Type B pancreatic cell (in vitro differentiated cells): Measurements from ENCODE around the gene PEX16. TPM values are rescaled to one million over a fixed set of nuclear protein-coding genes. Genes with fewer than 3 reads are reported as not detected.

Experiments used
- DNase-seq: peaks from one replicate; pipeline ENCODE4 v3.0.0; 2021; ENCODE audit warnings: mixed read lengths; ENCODE audit not compliant: unreplicated experiment; ENCODE audit errors: extremely low spot score
- H3K27ac Mint-ChIP-seq: 2 replicates; pipeline ENCODE4 v1.8.0; 2021; ENCODE audit warnings: mild to moderate bottlenecking, mixed read lengths
- H3K27me3 Mint-ChIP-seq: 2 replicates; pipeline ENCODE4 v1.8.0; 2021; ENCODE audit warnings: mixed read lengths
- H3K36me3 Mint-ChIP-seq: 2 replicates; pipeline ENCODE4 v1.8.0; 2021; ENCODE audit warnings: mixed read lengths
- H3K4me1 Mint-ChIP-seq: one replicate; pipeline ENCODE4 v1.8.0; 2021; ENCODE audit warnings: mixed read lengths; ENCODE audit not compliant: unreplicated experiment
- H3K4me3 Mint-ChIP-seq: 2 replicates; pipeline ENCODE4 v1.8.0; 2021; ENCODE audit warnings: mild to moderate bottlenecking, mixed read lengths
- H3K9me3 Mint-ChIP-seq: 2 replicates; pipeline ENCODE4 v1.8.0; 2021; ENCODE audit warnings: mixed read lengths
- CTCF ChIP-seq: fragments of 200-600 bp; sonication (generic); conservative IDR thresholded peaks from 2 replicates; pipeline ENCODE4 v1.5.0; 2021; ENCODE audit warnings: antibody characterized with exemption, mild to moderate bottlenecking
- total RNA-seq: library from RNA; stranded (reverse); gene quantifications from 2 replicates; pipeline ENCODE4 v1.2.1, GENCODE V29; 2021; ENCODE audit warnings: low replicate concordance

PEX16 gene
- total RNA-seq, 1 donor from 2014 or later, result 21.7 TPM

GRCh38 chr11:45885274-45885920, 32.3 kb downstream of the PEX16 start, which contains the start of gene MAPK8IP1:
Gene MAPK8IP1, plus strand, starts transcription at chr11:45885651. Its CDS starts 170 bp downstream, at chr11:45885821.
- Mint-ChIP-seq H3K4me3 (peak within 1 kb of the TSS; percentile 83), H3K4me1 (peaks cover 3% of the 10 kb centered on the region), H3K9me3 (no peaks in the 10 kb centered on the region), H3K27ac (no peak within 1 kb of the TSS), H3K36me3 (peaks cover 8% of the 10 kb centered on the region), H3K27me3 (peaks cover 14% of the 10 kb centered on the region)
- no peak for TF ChIP-seq CTCF
- DNase-seq, result no peak

GRCh38 chr11:45884596-45885185, 33.0 kb downstream of the PEX16 start:
- DNase-seq, result no peak
- peaks cover 14% of the 10 kb centered on the region for H3K27me3 Mint-ChIP-seq
- H3K27ac Mint-ChIP-seq, result no peak overlapping the region
- TF ChIP-seq CTCF, result no peak
- peaks cover 9% of the 10 kb centered on the region for H3K36me3 Mint-ChIP-seq
- H3K4me1 Mint-ChIP-seq, result peaks cover 3% of the 10 kb centered on the region
- H3K9me3 Mint-ChIP-seq, result no peaks in the 10 kb centered on the region
- peak overlapping the region; percentile 83 for H3K4me3 Mint-ChIP-seq

- Mint-ChIP-seq H3K27me3 (peaks cover 8% of the 10 kb centered on the region), H3K9me3 (no peaks in the 10 kb centered on the region), H3K36me3 (peaks cover 9% of the 10 kb centered on the region), H3K27ac (no peak overlapping the region), H3K4me3 (no peak overlapping the region), H3K4me1 (peaks cover 3% of the 10 kb centered on the region)
- no peak for DNase-seq
- no peak for TF ChIP-seq CTCF
Observed at GRCh38 chr11:45881708-45882368, 35.8 kb downstream of the PEX16 start.

- DNase-seq, result no peak
- Mint-ChIP-seq H3K36me3 (peaks cover 9% of the 10 kb centered on the region), H3K27ac (no peak overlapping the region), H3K27me3 (peaks cover 8% of the 10 kb centered on the region), H3K4me3 (no peak overlapping the region), H3K4me1 (peaks cover 3% of the 10 kb centered on the region), H3K9me3 (no peaks in the 10 kb centered on the region)
- TF ChIP-seq CTCF, result no peak
Observed at GRCh38 chr11:45880772-45881570, 36.7 kb downstream of the PEX16 start.

GRCh38 chr11:45879803-45880686, 37.6 kb downstream of the PEX16 start:
- H3K4me1 Mint-ChIP-seq, result peaks cover under 1% of the 10 kb centered on the region
- no peak for DNase-seq
- H3K36me3 Mint-ChIP-seq, result peaks cover 14% of the 10 kb centered on the region
- no peak overlapping the region for H3K27ac Mint-ChIP-seq
- H3K27me3 Mint-ChIP-seq, result peaks cover 6% of the 10 kb centered on the region
- TF ChIP-seq CTCF, result no peak
- H3K9me3 Mint-ChIP-seq, result no peaks in the 10 kb centered on the region
- H3K4me3 Mint-ChIP-seq, result no peak overlapping the region
